NCI-H1417 (cell line): ENCODE results near the gene SPTLC3.

ENCODE experiments used
- DNase-seq, 3 experiments: peaks; one replicate each; lab custom pipeline; 2025; lab: John Stamatoyannopoulos, UW

The SPTLC3 gene

GRCh38 chr20:13139459-13140150, 130.8 kb downstream of the SPTLC3 start:
- no peak for DNase-seq

GRCh38 chr20:13140201-13140600, 131.4 kb downstream of the SPTLC3 start:
- no peak for DNase-seq

GRCh38 chr20:13140775-13141174, 132.0 kb downstream of the SPTLC3 start:
- DNase-seq = no peak

- peak in 2 of 3 experiments; percentile 12 to 29 for DNase-seq
Measured at GRCh38 chr20:13141546-13141945, 132.8 kb downstream of the SPTLC3 start.

GRCh38 chr20:13142143-13142542, 133.4 kb downstream of the SPTLC3 start:
- DNase-seq = no peak

GRCh38 chr20:13147071-13147963, 138.5 kb downstream of the SPTLC3 start:
- DNase-seq = no peak

GRCh38 chr20:13147971-13148370, 139.2 kb downstream of the SPTLC3 start:
- DNase-seq = no peak

- DNase-seq = no peak
Measured at GRCh38 chr20:13148402-13148801, 139.6 kb downstream of the SPTLC3 start.

- DNase-seq = no peak
Measured at GRCh38 chr20:13148961-13149360, 140.2 kb downstream of the SPTLC3 start.

GRCh38 chr20:13149371-13150105, 140.8 kb downstream of the SPTLC3 start:
- DNase-seq = no peak

- DNase-seq = peak in 1 of 3 experiments; percentile 48
Measured at GRCh38 chr20:13158369-13158768, 149.6 kb downstream of the SPTLC3 start.

GRCh38 chr20:13159889-13160288, 151.1 kb downstream of the SPTLC3 start:
- DNase-seq = no peak

- DNase-seq = no peak
Measured at GRCh38 chr20:13165203-13165602, 156.4 kb downstream of the SPTLC3 start.

- peak; percentile 4 to 76 (median 26) for DNase-seq
Measured at GRCh38 chr20:13166011-13166410, 157.2 kb downstream of the SPTLC3 start.

- DNase-seq = no peak
Measured at GRCh38 chr20:13166437-13166836, 157.7 kb downstream of the SPTLC3 start.

- DNase-seq = no peak
Measured at GRCh38 chr20:13169086-13169485, 160.3 kb downstream of the SPTLC3 start.

- no peak for DNase-seq
Measured at GRCh38 chr20:13170771-13171170, 162.0 kb downstream of the SPTLC3 start.

GRCh38 chr20:13173201-13173600, 164.4 kb downstream of the SPTLC3 start:
- DNase-seq = no peak

GRCh38 chr20:13174402-13174801, 165.6 kb downstream of the SPTLC3 start:
- no peak for DNase-seq

GRCh38 chr20:13180986-13181889, 172.5 kb downstream of the SPTLC3 start:
- DNase-seq = no peak

- DNase-seq = no peak
Measured at GRCh38 chr20:13183005-13183404, 174.2 kb downstream of the SPTLC3 start.
